Loucy (cell line): Measurements from ENCODE around the gene ABL2.
"Not testable (repeated sequence)": the region's sequence is repeated elsewhere in the genome, so short reads cannot be mapped to it uniquely, and the experiment has no call there.

ENCODE experiments used
- EZH2phosphoT487 ChIP-seq: fragments of 200-600 bp; IDR thresholded peaks from 2 replicates; pipeline ENCODE4 v1.6.1; 2018; ENCODE audit warnings: antibody characterized with exemption, mild to moderate bottlenecking, moderate library complexity, borderline replicate concordance
- TF ChIP-seq, protein P1 (sequence below): fragments of 200-600 bp; sonication (generic); conservative IDR thresholded peaks from 2 replicates; pipeline ENCODE4 v1.5.1; 2014; ENCODE audit warnings: mild to moderate bottlenecking, antibody characterized with exemption, low read length

DNA sequence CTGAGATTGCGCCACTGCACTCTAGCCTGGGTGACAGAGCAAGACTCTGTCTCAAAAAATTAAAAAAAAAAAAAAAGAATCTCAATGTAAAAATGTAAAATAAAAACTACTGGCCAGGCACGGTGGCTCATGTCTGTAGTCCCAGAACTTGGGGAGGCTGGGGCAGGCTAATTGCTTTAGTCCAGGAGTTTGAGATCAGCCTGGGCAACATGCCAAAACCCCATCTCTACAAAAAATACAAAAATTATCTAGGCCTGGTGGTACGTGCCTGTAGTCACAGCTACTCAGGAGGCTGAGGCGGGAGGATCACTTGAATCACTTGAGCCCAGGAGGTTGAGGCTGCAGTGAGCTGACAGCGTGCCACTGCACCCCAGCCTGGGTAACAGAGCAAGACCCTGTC lies 44.9 kb upstream of the ABL2 start:
- TF ChIP-seq, protein P1, sequence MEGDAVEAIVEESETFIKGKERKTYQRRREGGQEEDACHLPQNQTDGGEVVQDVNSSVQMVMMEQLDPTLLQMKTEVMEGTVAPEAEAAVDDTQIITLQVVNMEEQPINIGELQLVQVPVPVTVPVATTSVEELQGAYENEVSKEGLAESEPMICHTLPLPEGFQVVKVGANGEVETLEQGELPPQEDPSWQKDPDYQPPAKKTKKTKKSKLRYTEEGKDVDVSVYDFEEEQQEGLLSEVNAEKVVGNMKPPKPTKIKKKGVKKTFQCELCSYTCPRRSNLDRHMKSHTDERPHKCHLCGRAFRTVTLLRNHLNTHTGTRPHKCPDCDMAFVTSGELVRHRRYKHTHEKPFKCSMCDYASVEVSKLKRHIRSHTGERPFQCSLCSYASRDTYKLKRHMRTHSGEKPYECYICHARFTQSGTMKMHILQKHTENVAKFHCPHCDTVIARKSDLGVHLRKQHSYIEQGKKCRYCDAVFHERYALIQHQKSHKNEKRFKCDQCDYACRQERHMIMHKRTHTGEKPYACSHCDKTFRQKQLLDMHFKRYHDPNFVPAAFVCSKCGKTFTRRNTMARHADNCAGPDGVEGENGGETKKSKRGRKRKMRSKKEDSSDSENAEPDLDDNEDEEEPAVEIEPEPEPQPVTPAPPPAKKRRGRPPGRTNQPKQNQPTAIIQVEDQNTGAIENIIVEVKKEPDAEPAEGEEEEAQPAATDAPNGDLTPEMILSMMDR, result not testable (repeated sequence)
- TF ChIP-seq EZH2phosphoT487, result not testable (repeated sequence)
